Left renal cortex interstitium (tissue), 4 donors: ENCODE data around the gene TMEM131. TPM values are rescaled to one million over a fixed set of nuclear protein-coding genes. Genes with fewer than 3 reads are reported as not detected.

Source experiments
- DNase-seq, 4 donors: peaks; one replicate each; pipeline ENCODE4 v3.0.0-alpha.2; 2013; ENCODE audit warnings: low read depth in 4 of 4, low spot score in 2 of 4, missing footprints in 1 of 4
- polyA plus RNA-seq, 4 donors: library from polyadenylated mRNA; unstranded; fragments of 120-200 nt; gene quantifications; one replicate each; pipeline ENCODE4 v1.2.1, GENCODE V29; 2013; ENCODE audit not compliant: insufficient read length in 4 of 4

The TMEM131 gene
- polyA plus RNA-seq, 4 donors, result 39.2 to 49.8 (median 45.4) TPM

DNA sequence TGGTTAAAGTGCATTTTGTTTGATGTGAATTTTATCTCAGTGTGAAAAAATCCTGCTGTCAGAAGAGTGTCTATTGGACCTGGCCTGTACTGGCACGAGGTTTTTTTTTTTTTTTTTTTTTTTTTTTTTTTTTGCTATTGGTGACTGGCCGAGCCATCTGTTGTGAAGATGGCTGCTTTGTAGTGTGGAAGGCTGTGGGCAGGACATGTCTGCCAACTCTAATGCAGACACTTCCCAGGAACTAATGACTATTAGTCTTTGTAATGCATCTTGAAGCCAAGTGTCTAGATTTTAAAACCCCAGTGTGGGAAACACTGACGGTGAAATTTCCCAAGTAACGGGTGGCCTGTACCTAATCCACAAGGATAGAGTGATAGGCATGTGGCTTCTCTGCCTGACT is 248.0 kb downstream of the TMEM131 start:
- no peak for DNase-seq

DNA sequence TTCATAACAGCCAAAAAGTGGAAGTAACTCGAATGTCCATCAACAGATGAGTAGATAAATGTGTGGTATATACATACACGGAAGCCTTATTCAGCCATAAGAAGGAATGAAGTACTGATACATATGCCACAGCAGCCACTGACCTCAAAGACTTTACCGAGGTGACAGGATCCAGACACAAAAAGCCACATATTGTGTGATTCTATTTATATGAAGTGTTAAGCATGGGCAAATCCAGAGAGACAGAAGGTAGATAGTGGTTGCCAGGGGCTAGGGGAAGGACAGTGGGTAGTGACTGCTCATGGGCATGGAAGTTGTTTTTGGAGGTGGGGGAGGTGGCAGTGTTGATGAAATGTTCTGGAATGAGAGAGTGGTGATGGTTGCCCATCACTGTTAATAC is 248.5 kb downstream of the TMEM131 start:
- DNase-seq, result no peak

DNA sequence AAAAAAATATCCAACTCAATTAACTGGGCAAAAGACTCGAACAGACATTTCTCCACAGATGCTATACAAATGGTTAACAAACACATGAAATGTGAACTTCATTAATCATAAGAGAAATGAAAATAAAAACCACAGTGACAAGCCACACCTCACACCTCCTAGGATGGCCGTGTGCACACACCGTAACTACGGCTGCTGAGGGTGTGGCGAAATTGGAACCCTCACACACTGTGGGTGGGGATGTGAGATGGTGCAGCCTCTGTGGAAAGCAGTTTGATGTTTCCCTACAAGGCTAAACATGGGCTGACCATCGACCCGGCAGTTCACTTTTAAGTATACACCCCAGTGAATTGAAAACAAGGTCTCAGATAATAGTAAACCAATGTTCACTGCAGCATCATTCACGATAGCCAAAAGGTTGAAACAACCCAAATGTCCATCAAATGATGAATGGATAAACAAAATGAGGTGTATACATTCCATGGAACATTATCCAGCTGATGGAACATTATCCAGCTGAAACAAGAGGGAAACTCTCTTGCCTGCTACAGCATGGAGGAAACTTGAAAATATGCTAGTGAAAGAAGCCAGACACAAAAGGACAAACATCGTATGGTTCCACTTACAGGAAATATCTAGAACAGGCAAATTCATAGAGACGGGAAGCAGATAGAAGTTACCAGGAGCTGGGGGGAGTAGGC is 250.1 kb downstream of the TMEM131 start:
- no peak for DNase-seq

DNA sequence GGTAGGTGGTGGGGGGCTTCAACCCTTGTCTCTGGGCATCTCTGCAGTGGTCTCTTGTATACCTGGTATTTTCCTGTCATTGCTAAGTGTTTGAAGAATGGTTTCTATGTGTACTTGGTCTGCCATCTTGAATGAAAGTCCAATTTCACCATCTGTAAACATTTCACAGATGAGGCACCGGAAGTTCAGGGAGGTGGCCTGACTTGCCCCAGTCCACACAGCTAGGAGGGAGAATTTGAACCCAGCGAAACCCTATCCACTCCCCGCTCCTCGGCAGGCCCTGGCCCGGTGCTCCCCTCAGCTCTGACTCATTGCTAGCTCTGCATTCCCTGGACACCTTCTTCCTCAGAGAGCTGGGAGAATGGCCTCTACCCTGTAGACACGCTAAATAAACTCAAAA is 251.8 kb downstream of the TMEM131 start:
- no peak for DNase-seq

DNA sequence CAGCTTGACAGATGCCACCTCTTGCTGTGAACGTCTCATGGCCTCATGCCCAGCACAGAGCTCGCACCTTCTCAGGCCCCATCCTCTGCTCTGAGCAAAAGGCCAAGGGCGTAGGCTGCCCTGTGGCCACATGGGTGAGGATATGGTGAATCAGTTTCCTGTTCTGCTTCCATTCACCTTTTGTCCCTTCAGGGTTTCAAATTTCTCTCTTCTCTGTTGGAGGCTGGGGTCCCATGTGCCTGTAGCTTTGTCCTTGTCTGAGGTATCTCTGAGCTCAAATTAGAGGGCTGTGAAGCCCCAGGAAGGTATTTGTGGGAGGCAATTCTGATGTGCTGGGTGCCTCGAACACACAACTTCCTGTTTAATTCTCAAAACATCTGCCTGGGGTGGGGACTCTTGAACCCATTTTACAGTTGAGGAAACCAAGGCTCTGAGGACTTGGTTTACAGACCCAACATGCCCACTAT is 253.3 kb downstream of the TMEM131 start:
- no peak for DNase-seq

DNA sequence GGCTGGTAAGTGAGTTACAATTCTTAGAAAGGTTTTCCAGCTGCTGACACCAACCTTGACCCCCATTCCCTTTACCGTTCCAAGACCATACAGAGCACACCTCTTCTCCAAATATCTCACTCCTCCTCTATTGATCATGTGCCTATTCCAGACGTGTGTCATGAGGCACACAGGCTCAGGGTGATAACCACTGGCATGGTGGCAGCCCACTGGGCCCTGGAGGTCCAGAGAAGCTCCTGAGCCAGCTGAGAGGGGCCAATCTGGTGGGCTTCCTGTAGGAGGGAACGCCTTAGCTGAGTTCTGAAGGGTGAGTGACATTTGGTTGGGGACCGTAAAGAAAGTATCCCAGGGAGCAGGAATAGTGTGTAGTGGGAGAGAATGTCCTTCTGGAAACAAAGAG is 254.1 kb downstream of the TMEM131 start:
- no peak for DNase-seq

DNA sequence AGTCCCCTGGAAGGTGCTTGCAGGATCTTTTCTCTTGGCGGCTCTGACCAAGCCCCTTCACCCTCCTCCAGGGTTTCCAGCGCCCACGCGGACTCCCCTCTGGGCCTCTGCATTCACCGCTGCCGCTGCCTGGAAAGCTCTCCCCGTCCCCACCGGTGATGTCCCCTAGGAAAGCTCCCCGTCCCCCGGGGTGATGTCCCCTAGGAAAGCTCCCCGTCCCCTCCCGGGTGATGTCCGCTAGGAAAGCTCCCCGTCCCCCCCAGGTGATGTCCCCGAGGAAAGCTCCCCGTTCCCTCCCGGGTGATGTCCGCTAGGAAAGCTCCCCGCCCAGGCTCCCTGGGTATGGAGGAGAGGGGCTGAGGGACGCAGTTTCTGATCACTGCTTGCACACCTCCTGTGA is 254.5 kb downstream of the TMEM131 start:
- DNase-seq, result no peak

DNA sequence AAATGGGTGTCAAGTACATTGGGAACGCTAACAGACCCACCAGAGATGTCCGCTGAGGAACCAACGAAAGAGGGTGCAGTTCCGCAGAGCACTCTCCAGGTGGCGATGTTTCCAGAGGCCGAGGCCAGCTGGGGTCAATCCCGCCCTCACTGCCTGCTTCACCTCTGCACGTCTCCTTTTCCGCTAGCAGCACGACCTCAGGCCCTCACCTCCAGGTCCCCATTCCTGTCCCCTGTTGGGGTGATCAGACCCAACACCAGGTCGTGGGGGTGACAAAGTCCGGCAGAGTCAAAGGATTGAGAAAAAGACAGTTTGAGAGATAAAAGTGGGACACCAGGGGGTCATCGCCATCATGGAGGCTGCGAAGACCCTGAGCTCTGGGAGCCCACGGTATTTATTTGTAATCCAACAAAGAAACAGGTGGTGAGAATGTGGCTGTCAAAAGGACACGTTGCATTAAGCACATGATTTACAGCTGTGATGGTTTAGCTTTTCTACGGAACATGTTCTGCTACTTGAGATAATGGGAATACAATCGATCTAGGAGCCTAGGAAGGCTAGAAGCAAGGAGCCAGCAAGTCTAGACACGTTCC is 255.1 kb downstream of the TMEM131 start:
- DNase-seq, result no peak

DNA sequence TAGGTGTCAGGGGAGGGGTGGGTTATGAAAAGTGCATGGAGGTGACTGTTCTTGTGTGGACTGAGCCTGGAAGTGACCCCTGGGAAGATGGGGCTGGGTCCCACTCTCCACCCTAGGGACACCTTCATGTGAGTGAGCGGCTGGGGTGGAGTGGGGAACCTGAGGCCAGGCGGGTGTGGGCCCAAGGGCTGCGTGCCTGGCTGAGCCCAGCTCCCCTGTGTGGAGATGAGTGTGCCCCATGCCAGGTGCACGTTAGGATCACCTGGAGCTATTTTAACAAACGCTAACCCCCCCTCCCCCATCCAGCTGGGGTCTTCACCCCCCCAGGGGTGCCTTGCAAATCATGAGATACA is 255.9 kb downstream of the TMEM131 start:
- no peak for DNase-seq

DNA sequence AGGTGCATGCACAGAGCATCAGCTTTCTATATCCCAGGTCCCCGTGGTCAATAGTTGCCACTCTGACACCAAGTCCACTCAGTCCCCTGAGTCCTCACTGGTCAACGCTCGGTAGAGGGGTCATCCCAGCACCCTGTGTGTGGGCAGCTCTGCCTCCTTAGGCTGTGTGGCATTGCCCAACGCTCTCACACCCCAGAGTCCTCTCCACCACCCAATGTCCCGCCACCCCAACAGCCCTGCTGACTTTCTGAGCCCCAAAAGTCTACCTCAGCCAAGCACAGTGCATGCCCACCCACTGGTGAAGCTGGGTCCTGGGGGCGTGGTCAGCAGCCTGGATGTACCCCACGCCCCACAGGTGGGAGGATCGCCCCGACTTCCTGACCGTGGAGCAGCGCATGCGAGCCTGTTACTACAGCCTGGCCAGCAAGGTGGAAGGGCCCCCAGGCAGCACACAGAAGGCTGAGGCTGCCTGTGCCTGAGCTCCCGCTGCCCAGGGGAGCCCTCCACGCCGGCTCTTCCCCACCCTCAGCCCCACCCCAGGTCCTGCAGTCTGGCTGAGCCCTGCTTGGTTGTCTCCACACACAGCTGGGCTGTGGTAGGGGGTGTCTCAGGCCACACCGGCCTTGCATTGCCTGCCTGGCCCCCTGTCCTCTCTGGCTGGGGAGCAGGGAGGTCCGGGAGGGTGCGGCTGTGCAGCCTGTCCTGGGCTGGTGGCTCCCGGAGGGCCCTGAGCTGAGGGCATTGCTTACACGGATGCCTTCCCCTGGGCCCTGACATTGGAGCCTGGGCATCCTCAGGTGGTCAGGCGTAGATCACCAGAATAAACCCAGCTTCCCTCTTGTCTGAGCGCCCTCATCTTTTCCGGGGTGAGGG is 256.5 kb downstream of the TMEM131 start:
- DNase-seq, result no peak

DNA sequence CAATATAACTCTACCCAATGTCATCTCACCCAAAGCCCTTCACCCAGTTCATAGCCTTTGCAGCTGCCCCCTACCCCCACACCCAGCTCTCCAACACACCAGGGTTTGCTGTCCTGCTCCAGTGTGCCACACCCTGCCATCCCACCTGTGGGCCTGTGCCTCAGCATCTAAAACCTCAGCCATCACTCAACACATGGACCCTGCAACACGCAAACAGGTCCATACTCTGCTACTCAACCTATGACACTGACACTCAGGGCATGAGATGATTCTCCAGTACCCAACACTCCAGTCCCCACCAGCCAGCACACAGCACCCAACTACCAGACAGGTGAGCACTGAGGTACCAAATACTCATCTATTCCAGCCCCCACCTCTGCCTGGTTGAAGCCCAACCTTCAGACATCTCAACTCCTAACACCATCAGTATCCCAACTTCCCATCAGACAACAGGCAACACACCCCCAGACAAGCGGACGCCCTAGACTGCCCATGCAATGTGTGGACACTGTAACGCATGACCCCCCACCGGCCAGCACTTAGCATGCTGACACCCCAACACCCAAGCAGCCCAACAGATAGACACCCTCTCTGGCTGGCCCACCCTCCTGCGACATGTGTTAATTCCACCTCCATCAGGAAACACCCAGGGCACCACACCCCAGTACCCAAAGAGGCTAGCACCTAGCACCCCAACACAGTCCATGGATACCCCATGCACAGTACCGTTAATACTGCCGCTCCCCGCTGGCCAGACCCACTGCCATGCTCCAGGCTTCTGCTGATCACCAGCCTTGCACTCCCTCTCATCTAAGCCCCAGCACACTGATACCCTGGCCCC is 257.3 kb downstream of the TMEM131 start:
- no peak for DNase-seq

DNA sequence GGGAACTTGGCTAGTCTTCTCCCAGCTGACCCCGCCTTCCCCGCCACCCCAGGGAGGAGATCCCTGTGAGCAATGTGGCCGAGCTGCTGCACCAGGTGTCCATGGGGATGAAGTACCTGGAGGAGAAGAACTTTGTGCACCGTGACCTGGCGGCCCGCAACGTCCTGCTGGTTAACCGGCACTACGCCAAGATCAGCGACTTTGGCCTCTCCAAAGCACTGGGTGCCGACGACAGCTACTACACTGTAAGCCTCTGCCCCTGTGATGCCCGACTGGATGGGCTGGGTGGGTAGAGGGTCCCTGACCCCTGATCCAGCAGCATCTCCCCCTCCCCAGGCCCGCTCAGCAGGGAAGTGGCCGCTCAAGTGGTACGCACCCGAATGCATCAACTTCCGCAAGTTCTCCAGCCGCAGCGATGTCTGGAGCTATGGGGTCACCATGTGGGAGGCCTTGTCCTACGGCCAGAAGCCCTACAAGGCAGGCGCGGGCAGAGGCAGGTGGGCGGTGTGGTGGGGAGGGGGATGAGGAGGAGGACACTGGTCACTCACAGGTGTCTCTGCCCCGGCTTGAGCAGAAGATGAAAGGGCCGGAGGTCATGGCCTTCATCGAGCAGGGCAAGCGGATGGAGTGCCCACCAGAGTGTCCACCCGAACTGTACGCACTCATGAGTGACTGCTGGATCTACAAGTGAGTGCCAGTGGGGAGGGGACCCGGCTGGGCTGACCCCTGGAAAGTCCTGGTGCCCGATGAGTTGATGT is 258.1 kb downstream of the TMEM131 start:
- no peak for DNase-seq

DNA sequence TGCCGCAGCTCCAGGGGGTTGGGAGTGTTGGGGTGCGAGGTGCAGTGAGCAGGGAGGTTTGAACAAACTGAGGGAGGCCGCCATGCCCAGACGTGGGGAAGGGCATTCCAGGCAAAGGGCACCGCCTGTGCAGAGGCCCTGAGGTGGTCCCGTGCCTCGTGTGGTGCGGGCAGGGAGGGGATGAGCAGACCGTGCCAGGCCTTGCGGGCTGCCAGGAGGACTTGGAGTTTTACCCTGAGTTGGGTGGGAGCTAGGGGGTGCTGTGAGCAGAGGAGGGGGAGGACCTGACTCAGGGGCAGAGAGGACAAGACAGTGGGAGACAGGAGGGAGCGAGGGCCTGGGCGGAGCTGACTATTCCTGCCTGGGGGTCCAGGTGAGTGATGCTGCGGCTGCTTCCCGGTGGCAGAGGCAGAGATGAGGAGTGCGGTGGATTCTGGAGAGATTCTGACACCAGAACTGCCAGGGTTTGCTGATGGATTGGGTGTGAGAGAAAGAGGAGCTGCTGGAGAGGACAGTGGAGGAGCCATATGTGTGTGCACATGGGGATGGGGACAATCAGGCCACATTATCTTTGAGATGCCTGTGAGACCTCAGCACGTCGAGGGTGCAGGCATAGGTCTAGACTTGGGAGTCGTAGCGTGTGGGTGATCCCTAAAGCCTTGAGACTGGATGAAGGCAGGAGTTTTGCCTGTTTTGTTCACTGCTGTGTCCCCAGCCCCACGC is 259.0 kb downstream of the TMEM131 start:
- no peak for DNase-seq

DNA sequence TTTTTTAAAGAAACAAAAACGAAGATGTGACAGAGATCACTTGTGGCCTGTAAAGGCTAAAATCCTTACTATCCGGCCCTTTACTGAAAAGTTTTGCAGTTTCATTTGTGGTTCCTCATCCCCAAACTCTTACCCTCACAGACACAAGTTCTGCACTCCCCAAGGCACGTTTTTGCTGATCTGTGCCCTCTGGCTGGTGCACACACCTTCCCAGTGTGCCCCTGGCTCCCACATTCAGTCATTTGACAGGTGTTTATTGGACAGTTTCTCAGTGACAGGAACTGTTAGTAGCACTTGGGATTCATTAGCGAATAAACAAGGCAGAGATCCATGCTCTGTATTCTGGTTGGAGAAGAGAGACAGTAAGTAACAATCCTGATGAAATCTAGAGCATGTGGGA is 259.6 kb downstream of the TMEM131 start:
- no peak for DNase-seq

DNA sequence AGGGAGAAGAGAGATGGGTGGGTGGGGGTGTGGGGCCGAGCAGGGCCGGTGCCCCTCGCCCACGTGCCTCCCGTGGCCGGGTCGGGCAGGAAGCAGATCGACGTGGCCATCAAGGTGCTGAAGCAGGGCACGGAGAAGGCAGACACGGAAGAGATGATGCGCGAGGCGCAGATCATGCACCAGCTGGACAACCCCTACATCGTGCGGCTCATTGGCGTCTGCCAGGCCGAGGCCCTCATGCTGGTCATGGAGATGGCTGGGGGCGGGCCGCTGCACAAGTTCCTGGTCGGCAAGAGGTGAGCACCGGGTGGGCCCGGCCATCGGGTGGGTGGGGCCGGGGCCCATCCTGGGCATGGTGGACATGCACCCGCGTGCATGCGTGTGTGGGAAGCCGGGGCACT is 260.6 kb downstream of the TMEM131 start:
- no peak for DNase-seq

DNA sequence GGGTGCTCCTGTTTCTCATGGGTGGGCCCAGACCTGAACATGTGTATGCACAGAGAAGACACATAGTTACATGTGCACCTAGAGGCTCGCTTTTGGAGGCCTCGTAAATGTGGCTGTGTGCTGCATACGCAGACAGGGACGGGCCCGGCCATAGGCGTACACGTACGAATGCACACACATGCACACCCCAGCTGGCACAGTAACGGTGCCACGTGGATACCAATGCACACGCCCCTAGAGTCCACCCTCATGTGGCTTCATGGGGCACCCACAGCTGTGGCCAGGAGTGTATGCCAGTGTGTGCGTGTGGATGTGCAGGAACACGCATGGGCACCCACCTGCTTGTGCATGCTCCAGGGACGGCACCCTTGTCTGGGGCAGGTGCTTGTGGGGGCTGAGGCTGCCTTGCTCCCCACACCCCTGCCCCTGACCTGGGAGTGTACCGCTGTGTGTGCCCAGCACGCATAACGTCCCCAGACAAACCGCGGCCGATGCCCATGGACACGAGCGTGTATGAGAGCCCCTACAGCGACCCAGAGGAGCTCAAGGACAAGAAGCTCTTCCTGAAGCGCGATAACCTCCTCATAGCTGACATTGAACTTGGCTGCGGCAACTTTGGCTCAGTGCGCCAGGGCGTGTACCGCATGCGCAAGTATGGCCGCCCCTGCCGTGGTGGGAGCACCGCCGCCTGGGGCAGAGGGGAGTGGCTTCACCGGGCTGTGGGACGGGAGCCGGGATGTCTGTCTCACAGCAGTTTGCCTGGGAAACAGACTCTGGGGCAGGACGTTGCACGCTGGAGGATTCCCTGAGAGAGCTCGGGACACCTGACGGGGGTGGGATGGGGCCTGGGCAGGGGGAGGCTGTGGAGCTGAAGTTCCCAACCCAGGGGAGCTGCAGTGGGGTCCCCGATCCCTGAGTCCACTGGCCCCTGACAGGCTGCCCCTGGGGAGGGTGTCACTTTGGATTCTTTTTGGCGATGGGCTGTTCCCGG is 261.4 kb downstream of the TMEM131 start:
- DNase-seq, result no peak

DNA sequence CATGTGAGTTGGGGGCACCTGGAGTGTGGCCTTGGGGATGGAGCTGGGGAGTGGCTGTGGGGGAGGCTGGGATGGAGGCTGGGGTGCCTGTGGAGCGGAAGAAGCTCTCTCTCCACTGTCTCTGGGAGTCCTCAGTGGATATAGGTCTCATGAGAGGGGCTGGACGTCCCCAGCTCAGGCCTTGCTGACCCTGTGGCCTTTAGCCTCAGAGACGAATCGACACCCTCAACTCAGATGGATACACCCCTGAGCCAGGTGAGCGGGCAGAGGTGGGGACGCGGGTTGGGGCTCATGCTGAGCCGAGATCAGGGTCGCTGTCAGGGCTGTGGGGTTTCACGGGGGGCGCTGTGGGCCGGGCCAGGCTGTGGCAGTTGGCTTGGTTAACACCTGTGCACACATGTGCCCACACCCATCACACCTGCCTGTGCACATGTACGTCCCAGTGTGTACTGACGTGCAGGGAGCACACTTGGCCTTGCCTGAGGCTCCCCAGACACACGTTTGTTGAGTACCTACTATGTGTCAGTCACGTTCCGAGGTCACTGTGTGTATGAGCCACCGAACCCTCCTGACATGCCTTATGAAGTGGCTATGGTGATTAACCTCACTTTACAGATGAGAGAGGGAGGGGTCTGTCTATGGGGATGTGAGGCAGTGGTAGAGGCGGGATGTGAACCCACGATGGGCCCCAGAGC is 262.3 kb downstream of the TMEM131 start:
- no peak for DNase-seq
